A549 (cell line): Measurements from ENCODE around the gene S100A4.

Source experiments
- CTCF ChIP-seq: fragments of >200 bp; sonication (Bioruptor Twin); formaldehyde crosslinking; IDR thresholded peaks from 3 replicates; pipeline ENCODE4 v1.5.1; 2016
- EP300 ChIP-seq, 2 experiments: fragments of >200 bp; sonication (Bioruptor Twin); formaldehyde crosslinking; IDR thresholded peaks; 2 replicates in 1 of 2; 3 replicates in 1 of 2; pipeline ENCODE4 v1.6.1; 2016 to 2017
- ESRRA ChIP-seq: fragments of 150-350 bp; IDR thresholded peaks from 2 replicates; pipeline ENCODE4 v1.6.1; 2014; ENCODE audit warnings: mild to moderate bottlenecking, low read length, borderline replicate concordance
- MAZ ChIP-seq: fragments of 150-350 bp; IDR thresholded peaks from 2 replicates; pipeline ENCODE4 v1.6.1; 2014; ENCODE audit warnings: antibody characterized with exemption, low read depth, low read length, borderline replicate concordance
- PHF8 ChIP-seq: fragments of 200-600 bp; sonication (generic); IDR thresholded peaks from 2 replicates; pipeline ENCODE4 v1.6.1; 2016; ENCODE audit warnings: low read depth, mild to moderate bottlenecking, antibody characterized with exemption, moderate library complexity, borderline replicate concordance
- POLR2A ChIP-seq: IDR thresholded peaks from 2 replicates; pipeline ENCODE4 v1.6.1; 2012; ENCODE audit warnings: mild to moderate bottlenecking, low read length
- SREBF2 ChIP-seq: fragments of 450-650 bp; IDR thresholded peaks from 2 replicates; pipeline ENCODE4 v1.6.1; 2014; ENCODE audit warnings: mild to moderate bottlenecking, moderate library complexity
- TFCP2L1 ChIP-seq: fragments of 250-450 bp; sonication (Bioruptor Pico); IDR thresholded peaks from 2 replicates; pipeline ENCODE4 v1.5.0; 2021; ENCODE audit warnings: mild to moderate bottlenecking
- USF2 ChIP-seq: fragments of 450-650 bp; IDR thresholded peaks from 2 replicates; pipeline ENCODE4 v1.6.1; 2014; ENCODE audit warnings: antibody characterized with exemption
- ZFP36 ChIP-seq: fragments of 450-650 bp; IDR thresholded peaks from 2 replicates; pipeline ENCODE4 v1.6.1; 2014; ENCODE audit warnings: borderline replicate concordance; ENCODE audit not compliant: partially characterized antibody
- TF ChIP-seq, protein P1 (sequence below): fragments of 200-600 bp; sonication (generic); IDR thresholded peaks from 2 replicates; pipeline ENCODE4 v1.6.1; 2016; ENCODE audit warnings: antibody characterized with exemption, mild to moderate bottlenecking, moderate library complexity

- TF ChIP-seq ZFP36 (no peak), EP300 (IDR thresholded peaks at IDR 0.05) (no peak), ESRRA (no peak), POLR2A (no peak), CTCF (no peak), TFCP2L1 (CRISPR knock-in tag) (no peak), PHF8 (no peak), SREBF2 (no peak), USF2 (no peak), MAZ (no peak)
- TF ChIP-seq, protein P1, sequence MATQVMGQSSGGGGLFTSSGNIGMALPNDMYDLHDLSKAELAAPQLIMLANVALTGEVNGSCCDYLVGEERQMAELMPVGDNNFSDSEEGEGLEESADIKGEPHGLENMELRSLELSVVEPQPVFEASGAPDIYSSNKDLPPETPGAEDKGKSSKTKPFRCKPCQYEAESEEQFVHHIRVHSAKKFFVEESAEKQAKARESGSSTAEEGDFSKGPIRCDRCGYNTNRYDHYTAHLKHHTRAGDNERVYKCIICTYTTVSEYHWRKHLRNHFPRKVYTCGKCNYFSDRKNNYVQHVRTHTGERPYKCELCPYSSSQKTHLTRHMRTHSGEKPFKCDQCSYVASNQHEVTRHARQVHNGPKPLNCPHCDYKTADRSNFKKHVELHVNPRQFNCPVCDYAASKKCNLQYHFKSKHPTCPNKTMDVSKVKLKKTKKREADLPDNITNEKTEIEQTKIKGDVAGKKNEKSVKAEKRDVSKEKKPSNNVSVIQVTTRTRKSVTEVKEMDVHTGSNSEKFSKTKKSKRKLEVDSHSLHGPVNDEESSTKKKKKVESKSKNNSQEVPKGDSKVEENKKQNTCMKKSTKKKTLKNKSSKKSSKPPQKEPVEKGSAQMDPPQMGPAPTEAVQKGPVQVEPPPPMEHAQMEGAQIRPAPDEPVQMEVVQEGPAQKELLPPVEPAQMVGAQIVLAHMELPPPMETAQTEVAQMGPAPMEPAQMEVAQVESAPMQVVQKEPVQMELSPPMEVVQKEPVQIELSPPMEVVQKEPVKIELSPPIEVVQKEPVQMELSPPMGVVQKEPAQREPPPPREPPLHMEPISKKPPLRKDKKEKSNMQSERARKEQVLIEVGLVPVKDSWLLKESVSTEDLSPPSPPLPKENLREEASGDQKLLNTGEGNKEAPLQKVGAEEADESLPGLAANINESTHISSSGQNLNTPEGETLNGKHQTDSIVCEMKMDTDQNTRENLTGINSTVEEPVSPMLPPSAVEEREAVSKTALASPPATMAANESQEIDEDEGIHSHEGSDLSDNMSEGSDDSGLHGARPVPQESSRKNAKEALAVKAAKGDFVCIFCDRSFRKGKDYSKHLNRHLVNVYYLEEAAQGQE: no peak
Measured at GRCh38 chr1:153495536-153495935, 50.1 kb downstream of the S100A4 start.
